Astrocyte of the spinal cord (primary cell): ENCODE measurements around the gene PPP3CA.

ENCODE experiments used
- DNase-seq: peaks from one replicate; pipeline ENCODE4 v3.0.0; 2011; ENCODE audit warnings: low read depth, low spot score
- H3K4me3 ChIP-seq: 2 replicates; pipeline ENCODE4 v1.5.1; 2011; ENCODE audit warnings: low read depth, mild to moderate bottlenecking, low read length, moderate library complexity
- CTCF ChIP-seq: IDR thresholded peaks from 2 replicates; pipeline ENCODE4 v1.5.1; 2012; ENCODE audit warnings: low read depth, mild to moderate bottlenecking, low read length, inconsistent platforms
- in situ Hi-C: cut with HindIII; loops from 2 replicates; pipeline ENCODE4 v1.10.0; 2017; ENCODE audit warnings: low sequenced_read_pairs

PPP3CA gene

GRCh38 chr4:100986360-100986868 lies 360.9 kb downstream of the PPP3CA start:
- TF ChIP-seq CTCF = no peak
- in situ Hi-C loops = no loop called here
- H3K4me3 ChIP-seq = no peak overlapping the region
- peak; percentile 32 for DNase-seq

- no peak for DNase-seq
- in situ Hi-C loops = no loop called here
These were observed 361.8 kb downstream of the PPP3CA start for GRCh38 chr4:100985576-100985975.

DNA sequence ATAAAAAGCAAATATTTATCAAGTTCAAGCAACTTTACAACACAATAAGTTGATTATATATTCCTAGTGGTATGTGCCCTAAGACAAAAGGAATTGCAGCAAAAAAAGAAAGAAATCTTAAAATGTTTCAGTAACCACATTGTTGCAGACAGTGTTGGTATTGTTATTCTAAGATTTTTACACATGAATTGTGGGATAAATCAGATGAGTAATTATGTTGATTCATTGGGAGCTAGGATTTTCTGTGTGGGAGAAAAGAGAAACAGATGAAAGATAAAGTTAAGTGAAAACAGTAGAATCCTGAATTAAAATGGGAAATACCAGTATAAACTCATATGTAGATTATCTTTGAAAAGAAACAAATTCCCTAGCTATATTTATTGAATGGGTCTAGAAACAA lies 362.4 kb downstream of the PPP3CA start:
- in situ Hi-C loops = no loop called here
- TF ChIP-seq CTCF = no peak
- H3K4me3 ChIP-seq = no peak overlapping the region
- peak; percentile 83 for DNase-seq

More at GRCh38 chr4:100985576-100985975, 361.8 kb downstream of the PPP3CA start:
- no peak for TF ChIP-seq CTCF
- H3K4me3 ChIP-seq = no peak overlapping the region

DNA sequence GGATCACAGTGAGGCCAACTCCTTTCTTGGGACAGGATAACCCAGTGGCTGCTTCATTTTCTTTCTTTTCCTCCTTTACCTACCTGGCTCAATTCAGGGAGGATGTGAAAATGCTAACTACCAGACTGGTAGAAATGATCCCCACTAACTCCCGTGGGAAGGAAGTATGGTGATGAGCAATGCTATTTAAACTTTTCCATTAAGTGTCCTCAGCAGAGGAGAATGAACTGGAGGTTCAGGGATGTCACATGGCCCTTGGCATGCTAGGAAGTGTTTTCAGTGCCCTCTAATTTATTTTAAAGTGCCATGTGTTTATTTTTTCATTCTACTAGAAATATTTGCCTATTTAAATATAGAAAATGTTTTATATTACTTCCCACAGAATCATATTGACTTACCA lies 363.9 kb downstream of the PPP3CA start:
- in situ Hi-C loops = no loop called here
- no peak for DNase-seq

GRCh38 chr4:100982345-100982744 lies 365.0 kb downstream of the PPP3CA start:
- DNase-seq = no peak
- TF ChIP-seq CTCF = no peak
- no peak overlapping the region for H3K4me3 ChIP-seq
- in situ Hi-C loops = no loop called here

More for the DNA sequence above, 363.9 kb downstream of the PPP3CA start:
- H3K4me3 ChIP-seq = no peak overlapping the region
- no peak for TF ChIP-seq CTCF

DNA sequence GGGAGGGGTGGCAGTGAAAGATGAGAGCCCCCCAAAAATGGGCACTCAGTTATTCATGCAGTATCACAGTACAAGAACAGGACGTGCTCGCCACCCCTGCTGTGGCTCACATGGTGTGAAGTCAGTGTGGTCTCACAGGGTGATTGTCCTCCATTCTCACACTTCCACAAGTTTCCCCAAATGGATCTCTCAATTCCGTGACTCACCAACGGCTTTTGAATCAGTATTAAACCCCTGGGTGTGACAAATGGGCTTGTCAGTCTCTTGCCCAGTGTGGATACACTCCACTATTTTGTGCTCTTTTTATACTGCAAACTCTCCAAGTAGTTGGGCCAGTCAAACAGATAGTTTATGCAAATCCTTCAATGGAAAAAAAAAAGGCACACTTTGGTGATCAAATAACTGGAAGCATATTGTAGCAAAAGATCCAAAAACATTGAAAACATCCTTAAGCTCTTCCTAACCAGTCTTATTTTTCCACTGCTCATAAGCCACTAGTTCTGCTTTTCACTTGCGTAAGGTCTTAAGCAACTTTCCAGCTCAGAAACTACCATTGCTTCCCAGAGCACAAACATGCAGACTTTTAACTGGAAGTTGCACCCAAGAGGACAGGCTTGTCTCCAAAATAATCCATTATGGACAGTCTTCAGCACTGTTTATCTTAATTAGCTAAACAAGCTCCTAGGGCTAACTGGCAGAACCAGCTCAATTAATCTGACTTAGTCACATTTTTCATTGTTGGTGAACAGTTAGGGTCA lies 365.7 kb downstream of the PPP3CA start:
- DNase-seq = peak; percentile 54
- TF ChIP-seq CTCF = no peak
- H3K4me3 ChIP-seq = no peak overlapping the region
- in situ Hi-C loops = no loop called here
